NCI-H187 (cell line): ENCODE measurements around the gene B3GNT5.

ENCODE experiments used
- DNase-seq, 2 experiments: peaks; one replicate each; lab custom pipeline; 2025; lab: John Stamatoyannopoulos, UW

B3GNT5 gene

GRCh38 chr3:183230826-183231225 is 22.2 kb upstream of the B3GNT5 start:
- no peak for DNase-seq

- no peak for DNase-seq
These were observed 19.1 kb upstream of the B3GNT5 start for GRCh38 chr3:183233966-183234365.

DNA sequence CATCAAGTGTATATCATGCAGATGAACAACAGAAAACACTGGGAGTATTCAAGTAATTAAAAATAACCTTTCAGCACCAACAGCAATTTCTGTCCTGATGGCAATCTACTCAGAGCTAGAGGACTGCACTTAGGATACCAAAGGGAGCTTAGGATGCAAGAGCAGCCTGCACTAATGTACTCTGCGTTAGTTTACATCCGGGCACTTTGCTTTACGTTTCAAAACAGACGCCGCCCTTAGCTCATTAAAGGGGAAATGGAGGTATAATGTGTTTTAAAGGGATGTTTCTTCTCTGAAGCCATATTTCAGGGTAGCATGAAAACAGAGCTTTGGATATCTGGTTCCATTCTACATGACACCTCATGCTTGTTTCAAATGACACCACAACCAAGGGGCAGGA is 14.0 kb upstream of the B3GNT5 start:
- DNase-seq = no peak

- DNase-seq = no peak
These were observed 10.6 kb upstream of the B3GNT5 start for GRCh38 chr3:183242431-183242830.

DNA sequence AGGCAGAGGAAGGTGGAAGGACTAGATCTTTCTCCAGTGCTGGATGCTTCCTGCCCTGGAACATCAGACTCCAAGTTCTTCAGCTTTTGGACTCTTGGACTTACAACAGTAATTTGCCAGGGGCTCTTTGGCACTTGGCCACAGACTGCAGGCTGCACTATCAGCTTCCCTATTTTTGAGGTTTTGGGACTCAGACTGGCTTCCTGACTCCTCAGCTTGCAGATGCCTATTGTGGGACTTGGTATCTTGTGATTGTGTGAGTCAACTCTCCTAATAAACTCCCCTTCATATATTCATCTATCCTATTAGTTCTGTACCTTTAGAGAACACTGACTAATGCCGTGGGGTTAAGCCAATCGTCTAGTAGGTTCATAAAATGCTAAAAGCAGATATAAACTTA is 8.8 kb upstream of the B3GNT5 start:
- no peak for DNase-seq

GRCh38 chr3:183244981-183245476 is 8.0 kb upstream of the B3GNT5 start:
- DNase-seq = no peak

- DNase-seq = no peak
These were observed 6.0 kb upstream of the B3GNT5 start for GRCh38 chr3:183247011-183247589.

DNA sequence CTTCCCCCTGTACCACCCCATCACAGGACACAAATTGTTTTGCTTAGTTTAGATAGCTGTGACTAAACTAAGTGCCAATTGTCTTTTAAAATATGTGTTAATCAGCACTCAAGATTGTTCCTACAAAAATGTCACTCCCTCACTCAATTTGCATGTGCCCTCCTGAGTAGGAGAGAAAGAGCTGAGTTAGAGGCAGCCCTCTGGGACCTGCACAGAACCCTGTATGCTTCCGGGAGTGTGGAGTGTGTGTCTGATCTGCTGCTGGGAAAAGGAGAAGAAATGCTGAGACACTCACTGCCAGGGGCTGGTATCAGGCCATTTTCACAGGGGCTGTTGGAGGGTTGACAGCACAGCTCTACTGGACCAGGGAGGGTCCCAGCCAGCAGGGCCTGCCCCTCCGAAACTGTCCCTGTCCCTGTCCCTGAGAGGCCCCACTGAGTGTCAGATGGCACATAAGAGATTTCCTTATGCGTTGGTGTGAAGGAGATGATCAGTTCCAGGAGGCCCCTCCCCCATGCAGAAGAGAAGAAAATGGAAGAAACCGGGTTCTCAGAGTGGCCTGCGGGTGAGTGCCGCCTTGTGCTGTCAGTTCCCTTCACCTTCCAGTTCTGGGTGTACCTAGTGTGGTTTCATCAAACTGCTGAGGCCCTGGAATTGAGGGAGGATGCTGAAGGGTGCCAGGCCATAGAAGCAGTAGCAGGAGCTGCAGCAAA is 3.9 kb upstream of the B3GNT5 start:
- DNase-seq = no peak

DNA sequence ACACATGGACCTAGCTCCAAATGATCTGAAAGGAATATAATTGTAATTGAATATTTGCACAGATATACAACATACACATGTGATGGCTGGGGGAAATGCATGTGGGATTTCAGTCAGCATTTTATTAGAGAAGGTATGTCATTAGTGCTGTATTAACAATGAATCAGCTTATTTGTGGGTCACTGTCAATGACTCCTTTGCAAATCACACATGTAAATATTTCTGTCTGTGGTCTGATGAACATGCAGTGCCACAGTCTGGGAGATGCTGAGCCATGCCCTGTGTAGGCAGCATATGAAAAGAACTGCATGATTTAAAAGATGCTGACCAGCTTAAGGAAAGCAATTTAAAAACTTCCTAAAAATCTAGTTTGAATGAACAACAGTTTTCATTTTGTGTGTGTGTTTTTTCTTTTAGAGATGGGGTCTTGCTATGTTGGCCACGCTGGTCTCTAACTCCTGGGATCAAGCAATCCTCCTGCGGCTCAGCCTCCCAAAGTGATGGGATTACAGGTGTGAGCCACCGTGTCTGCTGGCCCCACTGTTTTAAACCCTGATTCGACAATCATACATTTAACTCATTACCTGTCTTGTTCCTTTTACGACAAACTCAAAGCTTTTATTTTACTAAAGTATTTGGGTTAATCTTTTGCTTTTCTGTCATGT is 803 bp upstream of the B3GNT5 start:
- no peak for DNase-seq

DNA sequence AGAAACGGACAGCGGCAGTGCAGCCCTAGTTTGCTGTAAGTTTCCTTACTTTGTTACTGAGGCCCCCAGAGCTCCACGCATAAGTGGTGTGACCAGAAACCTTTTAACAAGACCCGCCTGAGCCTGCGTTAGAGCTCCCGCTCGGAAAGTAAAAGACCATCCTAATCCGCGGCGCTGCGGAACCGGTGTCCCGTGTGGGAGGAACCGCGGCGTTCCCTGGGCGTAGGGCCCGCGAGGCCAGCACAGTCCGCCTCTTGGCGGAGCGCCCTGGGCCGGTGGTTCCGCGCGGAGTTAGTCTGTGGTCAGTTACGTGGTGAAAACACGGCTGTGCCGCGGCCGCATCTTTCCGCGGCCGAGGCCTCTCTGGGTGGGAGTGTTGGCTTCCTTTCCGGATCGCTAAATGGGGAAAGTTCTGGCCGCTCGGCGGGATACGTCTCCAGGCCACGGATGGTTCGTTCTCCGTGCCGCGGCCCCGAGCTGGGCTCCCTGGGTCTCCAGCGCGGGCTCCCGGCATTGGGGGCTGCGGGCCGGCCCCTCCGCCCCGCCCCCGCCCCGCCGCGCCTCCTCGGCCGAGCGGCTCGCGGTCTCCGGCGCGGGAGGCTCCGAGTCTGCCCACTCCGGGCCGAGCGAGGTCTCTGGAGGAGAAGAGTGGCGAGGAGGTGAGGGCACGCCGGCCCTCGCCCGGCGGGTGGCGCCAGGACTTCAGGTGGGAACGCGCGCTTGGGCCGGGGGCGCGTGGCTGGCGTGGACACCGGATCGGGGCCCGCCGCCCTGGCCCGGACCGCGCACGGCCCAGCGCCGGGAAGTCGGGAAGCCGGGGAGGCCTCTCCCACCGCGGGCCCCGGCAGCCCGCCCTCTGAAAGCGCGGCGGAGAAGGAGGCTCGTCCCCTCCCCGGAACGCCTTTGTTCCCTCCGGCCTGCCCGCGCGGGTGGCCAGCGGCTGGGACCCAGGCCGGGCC is 754 bp downstream of the B3GNT5 start:
- peak in 1 of 2 experiments; percentile 15 for DNase-seq

DNA sequence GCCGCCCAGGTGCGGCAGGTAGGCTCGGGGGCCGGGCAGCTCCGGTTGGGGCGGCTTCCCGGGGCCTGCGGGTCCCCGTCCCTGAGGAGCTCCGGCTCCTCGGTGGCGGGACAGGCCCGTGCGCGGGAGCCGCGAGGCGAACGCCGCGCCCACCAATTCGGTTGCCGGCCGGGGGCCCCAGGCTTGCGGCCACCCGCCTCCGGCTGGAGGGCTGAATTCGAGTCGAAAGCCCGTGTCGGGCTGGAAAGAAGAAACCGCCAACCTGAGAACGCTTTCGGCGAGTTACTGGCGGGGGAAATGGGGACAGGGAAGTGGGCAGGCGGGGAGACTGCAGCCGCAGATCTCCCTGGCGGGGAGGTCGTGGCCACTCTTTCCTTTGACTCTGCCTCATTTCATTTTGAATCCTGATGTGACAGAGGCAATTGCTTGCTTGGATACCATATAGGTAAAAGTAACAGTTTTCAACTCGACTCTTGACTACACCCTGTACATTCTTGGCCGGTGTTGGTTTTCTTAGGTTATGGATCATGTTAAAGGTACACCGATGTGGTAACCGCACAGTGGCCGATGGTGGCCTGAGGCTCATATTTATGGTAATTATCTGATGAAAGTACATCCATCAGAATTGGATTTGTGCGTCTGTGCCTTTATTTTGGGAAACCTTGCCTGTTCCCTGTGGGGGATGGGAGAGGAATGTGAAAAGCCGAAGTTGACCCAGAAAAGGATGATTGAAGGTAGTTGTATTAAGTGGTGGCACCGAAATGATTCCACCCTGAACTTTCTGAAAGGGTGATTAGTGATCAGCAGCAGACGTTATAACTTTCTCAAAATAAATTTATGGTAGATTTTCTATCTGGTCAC is 1.7 kb downstream of the B3GNT5 start:
- DNase-seq = peak in 1 of 2 experiments; percentile 35

- DNase-seq = no peak
These were observed 2.3 kb downstream of the B3GNT5 start for GRCh38 chr3:183255348-183255730.

DNA sequence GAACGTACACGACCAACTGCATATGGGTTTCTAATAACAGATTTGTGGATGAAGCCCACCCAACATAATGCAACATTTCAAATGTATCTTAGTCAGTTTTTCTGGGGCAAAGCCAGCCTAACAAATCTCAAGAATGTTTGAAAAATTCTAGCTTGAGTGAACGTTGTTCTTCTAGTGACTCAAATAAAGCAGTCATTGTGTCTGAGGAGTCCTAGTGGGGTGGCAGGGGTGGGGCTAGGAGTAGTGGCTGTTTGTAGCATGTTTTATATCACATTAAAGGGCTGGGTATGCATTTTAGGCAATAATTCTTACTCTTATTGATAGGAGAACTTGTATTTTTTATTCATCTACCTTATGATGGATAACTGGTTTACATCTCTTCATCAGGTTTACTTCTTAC is 6.0 kb downstream of the B3GNT5 start:
- DNase-seq = no peak

GRCh38 chr3:183259621-183260020 is 6.6 kb downstream of the B3GNT5 start:
- DNase-seq = no peak

GRCh38 chr3:183260167-183260904 is 7.3 kb downstream of the B3GNT5 start:
- DNase-seq = no peak

DNA sequence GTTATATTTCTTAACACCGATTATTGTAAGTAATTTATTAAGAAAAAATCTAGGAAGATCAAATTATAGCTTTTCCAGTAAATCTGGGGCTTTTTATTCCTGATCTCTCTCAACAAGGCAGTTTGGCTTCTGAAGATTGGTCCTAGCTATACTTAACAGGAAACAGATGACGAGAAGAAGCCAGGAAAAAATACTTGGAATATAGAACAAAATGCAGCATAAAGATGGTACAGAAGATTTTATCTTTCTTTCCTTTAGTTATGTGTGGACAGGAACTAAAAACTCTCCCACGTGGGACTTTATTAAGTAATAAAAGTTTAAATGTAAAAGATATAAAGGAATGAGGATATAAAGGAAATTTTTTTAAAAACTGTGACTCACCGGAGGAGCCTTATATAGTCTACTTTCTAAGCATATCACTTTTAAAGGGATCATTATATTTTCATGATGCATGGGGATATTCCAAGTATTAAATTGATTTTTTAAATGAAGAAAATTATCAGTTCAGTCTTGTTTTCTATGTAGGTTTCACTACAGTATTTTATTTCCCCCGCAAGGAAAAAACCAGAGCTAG is 8.2 kb downstream of the B3GNT5 start:
- DNase-seq = no peak

DNA sequence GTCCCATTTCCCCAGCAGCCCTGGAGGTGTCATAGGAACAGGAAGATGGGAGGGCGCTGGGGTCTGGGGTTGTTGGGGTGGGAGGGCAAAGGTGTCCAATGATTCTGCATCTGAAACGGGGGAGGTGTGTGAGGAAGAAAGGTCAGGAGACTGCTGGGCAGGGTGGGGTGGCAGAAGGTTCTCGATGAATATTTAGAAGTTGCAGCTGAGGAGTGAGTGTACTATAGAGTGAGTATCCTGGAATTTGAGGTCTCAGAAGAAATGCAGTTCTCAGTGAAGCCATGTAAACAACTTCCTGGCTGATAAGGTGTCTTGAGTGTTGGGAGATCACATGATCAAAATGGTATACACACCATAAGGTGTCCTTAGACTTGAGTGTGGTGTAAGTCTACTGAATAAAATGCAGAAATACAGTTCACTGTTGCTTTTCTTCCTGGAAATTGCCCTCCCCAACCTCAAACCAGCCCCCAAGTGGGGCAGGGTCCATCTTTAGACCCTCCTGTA is 9.9 kb downstream of the B3GNT5 start:
- no peak for DNase-seq

DNA sequence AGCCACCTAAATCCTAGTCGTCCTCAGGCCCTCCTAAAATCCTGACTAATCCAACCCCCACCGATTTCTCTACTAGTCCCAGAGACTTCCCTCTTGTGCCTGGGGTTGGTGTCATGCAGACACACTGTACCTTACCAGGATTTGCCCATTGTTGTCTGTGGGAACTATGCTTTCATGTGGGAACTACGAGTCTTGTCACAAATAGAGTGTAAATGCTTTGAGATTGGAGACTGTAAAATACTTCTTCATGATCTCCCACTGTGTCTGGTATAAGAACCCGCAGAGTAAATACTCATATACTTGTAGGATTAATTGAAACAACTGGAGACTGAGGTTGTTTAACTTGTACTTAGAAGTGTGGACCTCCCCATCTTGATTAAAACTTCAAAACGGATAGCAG is 11.2 kb downstream of the B3GNT5 start:
- DNase-seq = no peak

- DNase-seq = no peak
These were observed 12.1 kb downstream of the B3GNT5 start for GRCh38 chr3:183265157-183265642.
